ENCODE measurements around the gene ST7L.

Gene ST7L

GRCh38 chr1:112515311-112516009, 103.5 kb downstream of the ST7L start:
- Histone ChIP-seq H3K36me3 (ENCODE audit: control insufficient read depth, insufficient read depth, low read length, severe bottlenecking) (no peaks in the 10 kb centered on the region), H3K4me1 (ENCODE audit: control insufficient read depth, insufficient read depth, low read length) (peaks cover 11% of the 10 kb centered on the region), H3K4me3 (ENCODE audit: low read length) (no peak overlapping the region), H3K9ac (ENCODE audit: low read length) (no peak overlapping the region), H3K27me3 (replicated peaks; ENCODE audit: control insufficient read depth, insufficient read depth, low read length) (no peaks in the 10 kb centered on the region), H3K9me3 (ENCODE audit: control insufficient read depth, low read length) (no peaks in the 10 kb centered on the region)
- DNase-seq (ENCODE audit: low read depth) = peak; percentile 54

- no peaks in the 10 kb centered on the region for H3K27me3 ChIP-seq (replicated peaks; ENCODE audit: control insufficient read depth, insufficient read depth, low read length)
- H3K36me3 ChIP-seq (ENCODE audit: control insufficient read depth, insufficient read depth, low read length, severe bottlenecking) = no peaks in the 10 kb centered on the region
- no peak overlapping the region for H3K4me3 ChIP-seq (ENCODE audit: low read length)
- no peaks in the 10 kb centered on the region for H3K9me3 ChIP-seq (ENCODE audit: control insufficient read depth, low read length)
- H3K9ac ChIP-seq (ENCODE audit: low read length) = no peak overlapping the region
- peaks cover 11% of the 10 kb centered on the region for H3K4me1 ChIP-seq (ENCODE audit: control insufficient read depth, insufficient read depth, low read length)
- no peak for DNase-seq (ENCODE audit: low read depth)
Observed at GRCh38 chr1:112514901-112515300, 104.0 kb downstream of the ST7L start.

- no peak for DNase-seq (ENCODE audit: low read depth)
- peaks cover 13% of the 10 kb centered on the region for H3K4me1 ChIP-seq (ENCODE audit: control insufficient read depth, insufficient read depth, low read length)
- peaks cover 4% of the 10 kb centered on the region for H3K27me3 ChIP-seq (replicated peaks; ENCODE audit: control insufficient read depth, insufficient read depth, low read length)
- no peaks in the 10 kb centered on the region for H3K36me3 ChIP-seq (ENCODE audit: control insufficient read depth, insufficient read depth, low read length, severe bottlenecking)
- no peak overlapping the region for H3K4me3 ChIP-seq (ENCODE audit: low read length)
- no peak overlapping the region for H3K9ac ChIP-seq (ENCODE audit: low read length)
- no peaks in the 10 kb centered on the region for H3K9me3 ChIP-seq (ENCODE audit: control insufficient read depth, low read length)
Observed at GRCh38 chr1:112513112-112513870, 105.7 kb downstream of the ST7L start.

GRCh38 chr1:112511897-112512296, 107.0 kb downstream of the ST7L start:
- H3K4me3 ChIP-seq (ENCODE audit: low read length) = no peak overlapping the region
- peaks cover 18% of the 10 kb centered on the region for H3K27me3 ChIP-seq (replicated peaks; ENCODE audit: control insufficient read depth, insufficient read depth, low read length)
- no peaks in the 10 kb centered on the region for H3K36me3 ChIP-seq (ENCODE audit: control insufficient read depth, insufficient read depth, low read length, severe bottlenecking)
- peaks cover 18% of the 10 kb centered on the region for H3K4me1 ChIP-seq (ENCODE audit: control insufficient read depth, insufficient read depth, low read length)
- H3K9me3 ChIP-seq (ENCODE audit: control insufficient read depth, low read length) = no peaks in the 10 kb centered on the region
- no peak for DNase-seq (ENCODE audit: low read depth)
- H3K9ac ChIP-seq (ENCODE audit: low read length) = no peak overlapping the region

- Histone ChIP-seq H3K9me3 (ENCODE audit: control insufficient read depth, low read length) (no peaks in the 10 kb centered on the region), H3K27me3 (replicated peaks; ENCODE audit: control insufficient read depth, insufficient read depth, low read length) (peaks cover 22% of the 10 kb centered on the region), H3K4me1 (ENCODE audit: control insufficient read depth, insufficient read depth, low read length) (peaks cover 10% of the 10 kb centered on the region), H3K36me3 (ENCODE audit: control insufficient read depth, insufficient read depth, low read length, severe bottlenecking) (no peaks in the 10 kb centered on the region), H3K9ac (ENCODE audit: low read length) (no peak overlapping the region), H3K4me3 (ENCODE audit: low read length) (no peak overlapping the region)
- DNase-seq (ENCODE audit: low read depth) = no peak
Observed at GRCh38 chr1:112510340-112510739, 108.6 kb downstream of the ST7L start.

- Histone ChIP-seq H3K9ac (ENCODE audit: low read length) (no peak overlapping the region), H3K4me3 (ENCODE audit: low read length) (no peak overlapping the region), H3K27me3 (replicated peaks; ENCODE audit: control insufficient read depth, insufficient read depth, low read length) (peaks cover 22% of the 10 kb centered on the region)
Observed at GRCh38 chr1:112509660-112510178, 109.2 kb downstream of the ST7L start.

GRCh38 chr1:112509005-112509659, 109.8 kb downstream of the ST7L start:
- peaks cover 7% of the 10 kb centered on the region for H3K4me1 ChIP-seq (ENCODE audit: control insufficient read depth, insufficient read depth, low read length)
- H3K9me3 ChIP-seq (ENCODE audit: control insufficient read depth, low read length) = no peaks in the 10 kb centered on the region
- H3K9ac ChIP-seq (ENCODE audit: low read length) = peak overlapping the region; percentile 24
- no peaks in the 10 kb centered on the region for H3K36me3 ChIP-seq (ENCODE audit: control insufficient read depth, insufficient read depth, low read length, severe bottlenecking)
- DNase-seq (ENCODE audit: low read depth) = no peak
- H3K27me3 ChIP-seq (replicated peaks; ENCODE audit: control insufficient read depth, insufficient read depth, low read length) = peaks cover 26% of the 10 kb centered on the region
- peak overlapping the region; percentile 76 for H3K4me3 ChIP-seq (ENCODE audit: low read length)

More at GRCh38 chr1:112509660-112510178, 109.2 kb downstream of the ST7L start:
- Histone ChIP-seq H3K4me1 (ENCODE audit: control insufficient read depth, insufficient read depth, low read length) (peaks cover 7% of the 10 kb centered on the region), H3K9me3 (ENCODE audit: control insufficient read depth, low read length) (no peaks in the 10 kb centered on the region), H3K36me3 (ENCODE audit: control insufficient read depth, insufficient read depth, low read length, severe bottlenecking) (no peaks in the 10 kb centered on the region)
- DNase-seq (ENCODE audit: low read depth) = no peak

GRCh38 chr1:112508278-112509004, 110.5 kb downstream of the ST7L start, which contains the start of gene WNT2B:
Gene WNT2B, plus strand, starts transcription at chr1:112508965. Its CDS starts 298 bp downstream, at chr1:112509263.
- Histone ChIP-seq H3K4me3 (ENCODE audit: low read length) (peak within 1 kb of the TSS; percentile 76), H3K4me1 (ENCODE audit: control insufficient read depth, insufficient read depth, low read length) (peaks cover 7% of the 10 kb centered on the region), H3K9me3 (ENCODE audit: control insufficient read depth, low read length) (no peaks in the 10 kb centered on the region), H3K9ac (ENCODE audit: low read length) (peak within 1 kb of the TSS; percentile 24), H3K36me3 (ENCODE audit: control insufficient read depth, insufficient read depth, low read length, severe bottlenecking) (no peaks in the 10 kb centered on the region), H3K27me3 (replicated peaks; ENCODE audit: control insufficient read depth, insufficient read depth, low read length) (peaks cover 29% of the 10 kb centered on the region)
- DNase-seq (ENCODE audit: low read depth) = peak; percentile 59

- DNase-seq (ENCODE audit: low read depth) = peak; percentile 47
- Histone ChIP-seq H3K4me3 (ENCODE audit: low read length) (peak overlapping the region; percentile 76), H3K27me3 (replicated peaks; ENCODE audit: control insufficient read depth, insufficient read depth, low read length) (peaks cover 31% of the 10 kb centered on the region), H3K9me3 (ENCODE audit: control insufficient read depth, low read length) (no peaks in the 10 kb centered on the region), H3K9ac (ENCODE audit: low read length) (peak overlapping the region; percentile 15), H3K36me3 (ENCODE audit: control insufficient read depth, insufficient read depth, low read length, severe bottlenecking) (no peaks in the 10 kb centered on the region), H3K4me1 (ENCODE audit: control insufficient read depth, insufficient read depth, low read length) (peaks cover 12% of the 10 kb centered on the region)
Observed at GRCh38 chr1:112507921-112508277, 111.0 kb downstream of the ST7L start.

GRCh38 chr1:112507336-112507735, 111.6 kb downstream of the ST7L start:
- no peaks in the 10 kb centered on the region for H3K36me3 ChIP-seq (ENCODE audit: control insufficient read depth, insufficient read depth, low read length, severe bottlenecking)
- H3K4me3 ChIP-seq (ENCODE audit: low read length) = no peak overlapping the region
- peaks cover 17% of the 10 kb centered on the region for H3K4me1 ChIP-seq (ENCODE audit: control insufficient read depth, insufficient read depth, low read length)
- peaks cover 31% of the 10 kb centered on the region for H3K27me3 ChIP-seq (replicated peaks; ENCODE audit: control insufficient read depth, insufficient read depth, low read length)
- H3K9me3 ChIP-seq (ENCODE audit: control insufficient read depth, low read length) = no peaks in the 10 kb centered on the region
- no peak for DNase-seq (ENCODE audit: low read depth)
- no peak overlapping the region for H3K9ac ChIP-seq (ENCODE audit: low read length)
